ENCODE data around the gene NDE1.

DNA sequence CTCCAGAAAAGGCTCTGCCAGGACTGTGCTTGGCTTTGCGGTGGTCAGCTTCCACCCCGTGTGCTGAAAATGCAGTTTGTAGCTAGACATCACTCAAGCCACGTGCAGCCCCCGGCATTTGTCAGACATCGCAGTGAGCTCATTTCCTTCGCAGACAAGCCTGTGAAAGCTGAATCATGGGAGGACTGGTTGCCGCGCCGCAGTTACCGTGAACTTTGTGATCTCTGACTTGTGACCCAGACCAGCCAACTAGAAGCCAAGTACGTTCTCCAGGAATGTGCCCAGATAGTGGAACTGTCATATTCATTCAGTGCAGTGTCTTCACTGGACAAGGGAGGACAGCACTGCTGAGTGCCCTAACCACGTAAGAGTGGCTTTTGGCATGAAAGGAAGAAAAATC is 58.1 kb downstream of the NDE1 start:
- TF ChIP-seq BRCA1 (IDR thresholded peaks at IDR 0.05; ENCODE audit: low read depth, low read length): no peak
- TF ChIP-seq, protein P1, sequence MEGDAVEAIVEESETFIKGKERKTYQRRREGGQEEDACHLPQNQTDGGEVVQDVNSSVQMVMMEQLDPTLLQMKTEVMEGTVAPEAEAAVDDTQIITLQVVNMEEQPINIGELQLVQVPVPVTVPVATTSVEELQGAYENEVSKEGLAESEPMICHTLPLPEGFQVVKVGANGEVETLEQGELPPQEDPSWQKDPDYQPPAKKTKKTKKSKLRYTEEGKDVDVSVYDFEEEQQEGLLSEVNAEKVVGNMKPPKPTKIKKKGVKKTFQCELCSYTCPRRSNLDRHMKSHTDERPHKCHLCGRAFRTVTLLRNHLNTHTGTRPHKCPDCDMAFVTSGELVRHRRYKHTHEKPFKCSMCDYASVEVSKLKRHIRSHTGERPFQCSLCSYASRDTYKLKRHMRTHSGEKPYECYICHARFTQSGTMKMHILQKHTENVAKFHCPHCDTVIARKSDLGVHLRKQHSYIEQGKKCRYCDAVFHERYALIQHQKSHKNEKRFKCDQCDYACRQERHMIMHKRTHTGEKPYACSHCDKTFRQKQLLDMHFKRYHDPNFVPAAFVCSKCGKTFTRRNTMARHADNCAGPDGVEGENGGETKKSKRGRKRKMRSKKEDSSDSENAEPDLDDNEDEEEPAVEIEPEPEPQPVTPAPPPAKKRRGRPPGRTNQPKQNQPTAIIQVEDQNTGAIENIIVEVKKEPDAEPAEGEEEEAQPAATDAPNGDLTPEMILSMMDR (IDR thresholded peaks at IDR 0.05; ENCODE audit: control extremely low read depth in 1 of 3, insufficient read depth in 1 of 3, low read depth in 1 of 3, low read length in 3 of 3): no peak
- TF ChIP-seq SIN3A (conservative IDR thresholded peaks at IDR 0.05 in 1 of 2, IDR thresholded peaks at IDR 0.05 in 1 of 2; ENCODE audit: low read depth in 1 of 2, low read length in 2 of 2): no peak
- TF ChIP-seq ZNF274 (IDR thresholded peaks at IDR 0.05; ENCODE audit: borderline replicate concordance, extremely low read depth, low read length): no peak
- TF ChIP-seq SP1 (IDR thresholded peaks at IDR 0.05; ENCODE audit: low read depth, low read length): no peak
- no peak for TF ChIP-seq RFX5 (IDR thresholded peaks at IDR 0.05; ENCODE audit: borderline replicate concordance, low read depth, low read length)
- TF ChIP-seq POLR2A (IDR thresholded peaks at IDR 0.05; ENCODE audit: control extremely low read depth in 1 of 2, low read depth in 2 of 2, low read length in 2 of 2): no peak
- no peak for TF ChIP-seq KDM1A (IDR thresholded peaks at IDR 0.05; ENCODE audit: borderline replicate concordance, low read length)
- TF ChIP-seq HDAC2 (IDR thresholded peaks at IDR 0.05; ENCODE audit: borderline replicate concordance in 1 of 2, low read depth in 2 of 2, low read length in 2 of 2): no peak
- no peak for TF ChIP-seq NANOG (IDR thresholded peaks at IDR 0.05; ENCODE audit: insufficient read depth, low read depth, low read length, poor library complexity, severe bottlenecking)
- TF ChIP-seq GTF2F1 (IDR thresholded peaks at IDR 0.05; ENCODE audit: borderline replicate concordance, low read depth, low read length): no peak
- TF ChIP-seq, protein P2, sequence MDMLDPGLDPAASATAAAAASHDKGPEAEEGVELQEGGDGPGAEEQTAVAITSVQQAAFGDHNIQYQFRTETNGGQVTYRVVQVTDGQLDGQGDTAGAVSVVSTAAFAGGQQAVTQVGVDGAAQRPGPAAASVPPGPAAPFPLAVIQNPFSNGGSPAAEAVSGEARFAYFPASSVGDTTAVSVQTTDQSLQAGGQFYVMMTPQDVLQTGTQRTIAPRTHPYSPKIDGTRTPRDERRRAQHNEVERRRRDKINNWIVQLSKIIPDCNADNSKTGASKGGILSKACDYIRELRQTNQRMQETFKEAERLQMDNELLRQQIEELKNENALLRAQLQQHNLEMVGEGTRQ (IDR thresholded peaks at IDR 0.05; ENCODE audit: low read length): no peak
- TF ChIP-seq, protein P3, sequence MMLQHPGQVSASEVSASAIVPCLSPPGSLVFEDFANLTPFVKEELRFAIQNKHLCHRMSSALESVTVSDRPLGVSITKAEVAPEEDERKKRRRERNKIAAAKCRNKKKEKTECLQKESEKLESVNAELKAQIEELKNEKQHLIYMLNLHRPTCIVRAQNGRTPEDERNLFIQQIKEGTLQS (IDR thresholded peaks at IDR 0.05; ENCODE audit: insufficient read depth, low read depth, low read length): no peak
- TF ChIP-seq POLR2AphosphoS5 (IDR thresholded peaks at IDR 0.05; ENCODE audit: low read depth, low read length): no peak

All from H1 (cell line).